Coronary artery (tissue), 2 donors: ENCODE measurements around the gene POLR3A.

Experiments
- DNase-seq: peaks from one replicate; pipeline ENCODE4 v3.0.0-alpha.2; 2017; ENCODE audit warnings: low spot score
- H3K27ac ChIP-seq, 2 donors: fragments of 200-600 bp; sonication (generic); one replicate each; pipeline ENCODE4 v1.5.1; 2016 to 2019
- H3K4me3 ChIP-seq: fragments of 200-600 bp; sonication (generic); 2 replicates; pipeline ENCODE4 v1.5.1; 2016; ENCODE audit warnings: mild to moderate bottlenecking, moderate library complexity
- CTCF ChIP-seq: fragments of 200-600 bp; sonication (generic); IDR thresholded peaks from one replicate; pipeline ENCODE4 v1.5.1; 2019; ENCODE audit warnings: antibody characterized with exemption

The POLR3A gene

GRCh38 chr10:77981281-77981680 lies 48.0 kb downstream of the POLR3A start:
- Histone ChIP-seq H3K27ac (no peak overlapping the region), H3K4me3 (no peak overlapping the region)
- TF ChIP-seq CTCF: no peak
- DNase-seq: no peak

- Histone ChIP-seq H3K4me3 (no peak overlapping the region), H3K27ac (no peak overlapping the region)
- DNase-seq: no peak
- no peak for TF ChIP-seq CTCF
Observed at GRCh38 chr10:77979221-77979620, 50.1 kb downstream of the POLR3A start.

- TF ChIP-seq CTCF: no peak
- Histone ChIP-seq H3K27ac (no peak overlapping the region), H3K4me3 (no peak overlapping the region)
- DNase-seq: no peak
Observed at GRCh38 chr10:77978360-77978759, 51.0 kb downstream of the POLR3A start.

GRCh38 chr10:77977934-77978333 lies 51.4 kb downstream of the POLR3A start:
- H3K27ac ChIP-seq: no peak overlapping the region
- no peak for DNase-seq
- TF ChIP-seq CTCF: no peak
- no peak overlapping the region for H3K4me3 ChIP-seq

GRCh38 chr10:77977016-77977415 lies 52.3 kb downstream of the POLR3A start:
- no peak for DNase-seq
- no peak overlapping the region for H3K27ac ChIP-seq
- no peak for TF ChIP-seq CTCF
- no peak overlapping the region for H3K4me3 ChIP-seq

GRCh38 chr10:77975086-77975666 lies 54.1 kb downstream of the POLR3A start:
- Histone ChIP-seq H3K27ac (peak overlapping the region; percentile 68 to 80), H3K4me3 (no peak overlapping the region)
- no peak for DNase-seq
- TF ChIP-seq CTCF: no peak

GRCh38 chr10:77974396-77975074 lies 54.8 kb downstream of the POLR3A start:
- no peak overlapping the region for H3K4me3 ChIP-seq
- peak overlapping the region; percentile 68 to 80 for H3K27ac ChIP-seq
- DNase-seq: no peak
- TF ChIP-seq CTCF: no peak
